Pancreas (tissue), 10 donors: ENCODE data around the gene FOXJ2. TPM values are rescaled to one million over a fixed set of nuclear protein-coding genes. Genes with fewer than 3 reads are reported as not detected.
"Not testable (repeated sequence)": the region's sequence is repeated elsewhere in the genome, so short reads cannot be mapped to it uniquely, and the experiment has no call there.

Experiments used
- ATAC-seq, 4 donors: fragments of 200-7000 bp; cut with Tn5 transposase; one replicate each; pipeline versions ENCODE4 v1.8.0 to v1.9.1; 2020; ENCODE audit warnings: mild to moderate bottlenecking in 4 of 4, moderate library complexity in 4 of 4
- DNase-seq, 6 donors: peaks; one replicate each; pipeline ENCODE4 v3.0.0-alpha.2; 2020
- FAIRE-seq: peaks from 2 replicates; lab custom pipeline; 2012; peaks lifted over from hg19 to GRCh38; lab: Jason Lieb, UNC
- H3K27ac ChIP-seq, 4 donors: fragments of 200-600 bp; sonication (generic); 1 replicate in 3 of 4; 2 replicates in 1 of 4; pipeline versions ENCODE4 v1.5.0 to v1.8.0; 2020
- H3K27me3 ChIP-seq, 4 donors: fragments of 200-600 bp; one replicate each; pipeline ENCODE4 v1.8.0; 2021
- H3K36me3 ChIP-seq, 3 donors: fragments of 200-600 bp; sonication (generic) in 1 of 3; one replicate each; pipeline versions ENCODE4 v1.5.0 to v1.8.0; 2020 to 2021
- H3K4me1 ChIP-seq, 3 donors: fragments of 200-600 bp; one replicate each; pipeline ENCODE4 v1.8.0; 2021
- H3K4me3 ChIP-seq, 4 donors: fragments of 200-600 bp; sonication (generic) in 2 of 4; one replicate each; pipeline versions ENCODE4 v1.5.0 to v1.8.0; 2020 to 2021
- H3K9me3 ChIP-seq, 4 donors: fragments of 200-600 bp; one replicate each; pipeline ENCODE4 v1.8.0; 2021
- CTCF ChIP-seq, 4 donors: fragments of 200-600 bp; sonication (generic) in 3 of 4; IDR thresholded peaks; one replicate each; pipeline versions ENCODE4 v1.5.0 to v1.8.0; 2021; ENCODE audit warnings: antibody characterized with exemption in 4 of 4
- WGBS, 2 donors: extraction: QIAGEN DNeasy Blood & Tissue Kit; methylation state at CpG; one replicate each; pipeline ENCODE4 v1.1.7; 2013; 5-methylcytosine and 5-hydroxymethylcytosine counted together
- intact Hi-C, 3 donors: fragments of 100-400 bp; cut with DNase I; formaldehyde crosslinking; loops; one replicate each; pipeline versions ENCODE4 v1.11.1 to v1.14.2; 2022
- polyA plus RNA-seq, 2 donors: library from polyadenylated mRNA; stranded (reverse); fragments of 200-250 nt; gene quantifications; one replicate each; pipeline ENCODE4 v1.2.3, GENCODE V29; 2013
- total RNA-seq, 6 donors: library from RNA; stranded (reverse); fragmentation: NEBNext Ultra II Directional in 4 of 6; extraction: Animal tissue kit (Norgen Biotek cat#: 25700) in 4 of 6; gene quantifications; one replicate each; pipeline versions ENCODE4 v1.2.1 to v1.2.4, GENCODE V29; 2021 to 2023
- donor health status: healthy with polysubstance abuse.
- donor health status: DM: no; HTN: no; CAD: no; lungs with moderate emphysema.
- donor health status: DM: no; HTN: no; CAD: no.
- donor health status: control.
- donor health status: control.
- donor health status: Bipolar disorder and iron deficiency.
- donor health status: DM: yes; HTN: yes; CAD: no.
- donor health status: DM: no; HTN: no; CAD: no.
- donor health status: DM: no; HTN: no; CAD: no.
- donor health status: DM: yes; HTN: yes; CAD: no.

FOXJ2 gene
- total and polyA plus RNA-seq, 8 donors: 5.3 to 10.4 (median 6.9) TPM

DNA sequence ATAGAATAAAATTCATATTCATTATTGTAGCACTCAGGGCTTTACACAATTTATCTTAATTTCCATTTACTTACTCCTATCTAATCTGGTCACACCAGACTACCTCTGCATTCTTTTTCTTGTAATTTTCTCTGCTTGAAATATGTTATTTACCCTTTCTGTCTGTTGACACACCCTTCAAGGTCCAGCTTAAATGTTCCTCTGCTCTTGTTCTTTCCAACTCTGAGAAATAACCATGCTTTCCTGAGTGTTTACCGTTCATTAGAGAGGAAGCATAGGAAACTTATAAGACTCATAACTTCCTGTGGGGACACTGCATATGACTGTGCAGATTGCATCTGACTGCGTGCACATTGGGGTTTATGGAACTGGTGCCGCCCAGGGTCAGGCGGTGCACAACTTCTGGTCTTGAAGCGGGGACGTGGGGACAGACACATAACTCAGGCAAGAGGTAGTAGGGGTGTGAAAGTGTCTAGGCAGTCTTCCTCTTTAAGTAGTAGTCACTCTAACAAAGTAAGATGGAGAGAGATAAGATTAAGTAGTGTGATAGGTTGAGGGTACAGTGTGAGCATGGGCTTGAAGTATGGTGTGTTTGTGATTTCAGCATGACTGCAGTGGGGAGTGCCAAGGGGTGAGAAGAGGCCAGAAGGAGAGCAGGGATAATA, 42.6 kb upstream of the FOXJ2 start:
- intact Hi-C loops: loop anchor here in 2 of 3 donors (10.0 kb wide), 1 partner anchor 135 kb away; no protein-coding TSS in a partner anchor
- Histone ChIP-seq H3K36me3 (no peaks in the 10 kb centered on the region), H3K9me3 (no peaks in the 10 kb centered on the region), H3K4me3 (no peak overlapping the region), H3K27ac (peak overlapping the region in 1 of 4 donors; percentile 41), H3K4me1 (no peaks in the 10 kb centered on the region), H3K27me3 (no peaks in the 10 kb centered on the region)
- WGBS, 2 donors: 53 to 59% methylated on average over 6 of the region's 6 CpGs
- peak in 3 of 4 donors; percentile 41 to 85 (median 70) for ATAC-seq
- no peak for TF ChIP-seq CTCF (IDR thresholded peaks at IDR 0.05)
- FAIRE-seq: no peak
- no peak for DNase-seq

DNA sequence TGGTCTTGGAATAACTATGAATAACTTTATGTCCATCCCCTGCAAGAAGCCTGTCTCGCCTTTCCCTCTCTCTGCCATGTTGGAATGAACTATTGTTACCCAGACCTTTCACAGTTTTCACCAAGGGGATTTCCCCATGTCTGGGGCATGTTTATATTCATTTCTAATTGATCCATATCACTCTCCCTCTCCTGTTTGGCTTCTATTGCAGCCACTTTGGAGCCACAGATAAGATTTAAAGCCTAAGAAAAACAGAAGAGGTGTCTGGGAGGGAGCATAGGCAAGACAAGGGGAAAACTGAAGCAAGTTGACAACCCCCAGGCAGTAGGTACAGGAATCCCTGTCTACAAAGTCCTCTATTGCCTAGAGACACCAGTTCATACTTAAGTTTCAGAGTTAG, 41.0 kb upstream of the FOXJ2 start:
- H3K4me3 ChIP-seq: no peak overlapping the region
- no peaks in the 10 kb centered on the region for H3K27me3 ChIP-seq
- ATAC-seq (no peak), DNase-seq (no peak), FAIRE-seq (no peak)
- H3K4me1 ChIP-seq: no peaks in the 10 kb centered on the region
- 92 to 93% methylated on average over 1 of the region's 1 CpG for WGBS, 2 donors
- no peak overlapping the region for H3K27ac ChIP-seq
- no peak for TF ChIP-seq CTCF (IDR thresholded peaks at IDR 0.05)
- H3K36me3 ChIP-seq: no peaks in the 10 kb centered on the region
- no peaks in the 10 kb centered on the region for H3K9me3 ChIP-seq
- intact Hi-C loops: loop anchor here in 1 of 3 donors (10.0 kb wide), 1 partner anchor 137 kb away; no protein-coding TSS in a partner anchor

- FAIRE-seq (no peak), ATAC-seq (peak in 2 of 4 donors; percentile 26 to 30), DNase-seq (no peak)
- Histone ChIP-seq H3K9me3 (no peaks in the 10 kb centered on the region), H3K4me1 (no peaks in the 10 kb centered on the region), H3K36me3 (no peaks in the 10 kb centered on the region), H3K27me3 (no peaks in the 10 kb centered on the region), H3K27ac (no peak overlapping the region), H3K4me3 (no peak overlapping the region)
- TF ChIP-seq CTCF (IDR thresholded peaks at IDR 0.05): no peak
- intact Hi-C loops: loop anchor here in 2 of 3 donors (5.0 to 10.0 kb wide), 3 partner anchors 62 to 140 kb away; no protein-coding TSS in a partner anchor
- 67 to 71% methylated on average over 7 of the region's 7 CpGs for WGBS, 2 donors
Observed at GRCh38 chr12:7994731-7995205, 37.7 kb upstream of the FOXJ2 start.

GRCh38 chr12:7995266-7995963, 37.1 kb upstream of the FOXJ2 start:
- Histone ChIP-seq H3K36me3 (no peaks in the 10 kb centered on the region), H3K4me3 (no peak overlapping the region), H3K9me3 (no peaks in the 10 kb centered on the region), H3K4me1 (no peaks in the 10 kb centered on the region), H3K27me3 (no peaks in the 10 kb centered on the region), H3K27ac (no peak overlapping the region)
- DNase-seq (peak; percentile 57 to 79 (median 62)), ATAC-seq (peak; percentile 97 to 99 (median 99)), FAIRE-seq (no peak)
- peak; percentile 72 to 76 (median 74) for TF ChIP-seq CTCF (IDR thresholded peaks at IDR 0.05)
- WGBS, 2 donors: 29 to 37% methylated on average over 9 of the region's 9 CpGs
- intact Hi-C loops: loop anchor here in 2 of 3 donors (5.0 to 10.0 kb wide), 3 partner anchors 63 to 141 kb away; no protein-coding TSS in a partner anchor

GRCh38 chr12:8000827-8001226, 31.7 kb upstream of the FOXJ2 start:
- H3K4me3 ChIP-seq, intact Hi-C loops, DNase-seq, H3K27ac ChIP-seq, FAIRE-seq, H3K27me3 ChIP-seq, ATAC-seq, H3K4me1 ChIP-seq, H3K36me3 ChIP-seq, H3K9me3 ChIP-seq: not testable (repeated sequence)
- WGBS, 2 donors: 73 to 75% methylated on average over 3 of the region's 3 CpGs

- ATAC-seq, H3K4me1 ChIP-seq, intact Hi-C loops, DNase-seq, H3K4me3 ChIP-seq, H3K9me3 ChIP-seq, FAIRE-seq, H3K27me3 ChIP-seq, H3K27ac ChIP-seq, H3K36me3 ChIP-seq: not testable (repeated sequence)
- 79 to 88% methylated on average over 4 of the region's 4 CpGs for WGBS, 2 donors
Observed at GRCh38 chr12:8001496-8001895, 31.0 kb upstream of the FOXJ2 start.

GRCh38 chr12:8004897-8005296, 27.6 kb upstream of the FOXJ2 start:
- H3K4me1 ChIP-seq, intact Hi-C loops, DNase-seq, ATAC-seq, H3K4me3 ChIP-seq, H3K27me3 ChIP-seq, H3K9me3 ChIP-seq, FAIRE-seq, H3K36me3 ChIP-seq, H3K27ac ChIP-seq: not testable (repeated sequence)
- WGBS, 2 donors: 85 to 87% methylated on average over 4 of the region's 4 CpGs
